Heart left ventricle (tissue), 16 donors: ENCODE data around the gene COQ6. TPM values are rescaled to one million over a fixed set of nuclear protein-coding genes. Genes with fewer than 3 reads are reported as not detected.
"Not testable (repeated sequence)": the region's sequence is repeated elsewhere in the genome, so short reads cannot be mapped to it uniquely, and the experiment has no call there.

ENCODE experiments used
- ATAC-seq, 4 donors: fragments of 200-7000 bp; cut with Tn5 transposase; one replicate each; pipeline ENCODE4 v1.9.1; 2020 to 2022; ENCODE audit warnings: moderate library complexity in 4 of 4, mild to moderate bottlenecking in 3 of 4, moderate number of reproducible peaks in 1 of 4
- DNase-seq, 5 donors: peaks; one replicate each; pipeline ENCODE4 v3.0.0-alpha.2; 2020
- H3K27ac ChIP-seq, 12 donors: fragments of 200-600 bp; sonication (generic) in 4 of 12; one replicate each; pipeline versions ENCODE4 v1.5.0 to v1.8.0; 2016 to 2022; ENCODE audit warnings: mild to moderate bottlenecking in 2 of 12
- H3K27me3 ChIP-seq, 9 donors: fragments of 200-600 bp; sonication (generic) in 2 of 9; one replicate each; pipeline versions ENCODE4 v1.5.1 to v1.8.0; 2016 to 2022; ENCODE audit warnings: mild to moderate bottlenecking in 3 of 9
- H3K36me3 ChIP-seq, 9 donors: fragments of 200-600 bp; sonication (generic) in 2 of 9; one replicate each; pipeline versions ENCODE4 v1.5.0 to v1.8.0; 2018 to 2022; ENCODE audit warnings: mild to moderate bottlenecking in 2 of 9
- H3K4me1 ChIP-seq, 12 donors: fragments of 200-600 bp; sonication (generic) in 4 of 12; one replicate each; pipeline versions ENCODE4 v1.5.0 to v1.8.0; 2016 to 2022; ENCODE audit warnings: mild to moderate bottlenecking in 3 of 12
- H3K4me3 ChIP-seq, 12 donors: fragments of 200-600 bp; sonication (generic) in 4 of 12; one replicate each; pipeline versions ENCODE4 v1.5.0 to v1.8.0; 2017 to 2022; ENCODE audit warnings: mild to moderate bottlenecking in 9 of 12, moderate library complexity in 4 of 12
- H3K9me3 ChIP-seq, 12 donors: fragments of 200-600 bp; sonication (generic) in 4 of 12; one replicate each; pipeline versions ENCODE4 v1.5.0 to v1.8.0; 2016 to 2022; ENCODE audit warnings: mild to moderate bottlenecking in 1 of 12
- CTCF ChIP-seq, 12 donors: fragments of 200-600 bp; sonication (generic) in 4 of 12; IDR thresholded peaks; one replicate each; pipeline versions ENCODE4 v1.5.0 to v1.8.0; 2018 to 2022; ENCODE audit warnings: antibody characterized with exemption in 12 of 12, mild to moderate bottlenecking in 5 of 12
- POLR2A ChIP-seq, 2 donors: fragments of 450-650 bp; IDR thresholded peaks; one replicate each; pipeline ENCODE4 v1.6.1; 2017; ENCODE audit warnings: antibody characterized with exemption in 2 of 2, mild to moderate bottlenecking in 2 of 2, moderate library complexity in 2 of 2
- WGBS, 4 donors: extraction: QIAGEN DNeasy Blood & Tissue Kit in 2 of 4; methylation state at CpG; one replicate each; pipeline versions ENCODE4 v1.1.5 to v1.1.7; 2013 to 2018; 5-methylcytosine and 5-hydroxymethylcytosine counted together
- intact Hi-C, 10 donors: fragments of 100-400 bp; cut with DNase I; formaldehyde crosslinking; loops; one replicate each; pipeline versions ENCODE4 v1.11.1 to v1.14.2; 2022
- polyA plus RNA-seq, 2 donors: library from polyadenylated mRNA; stranded (reverse); fragments of 200-250 nt; gene quantifications; one replicate each; pipeline ENCODE4 v1.2.3, GENCODE V29; 2013
- total RNA-seq, 9 donors: library from RNA; depleted of rRNA in 2 of 9; stranded (reverse); fragments of >200 nt in 2 of 9; fragmentation: NEBNext Ultra II Directional in 3 of 9; extraction: Animal tissue kit (Norgen Biotek cat#: 25700) in 3 of 9; gene quantifications; one replicate each; pipeline versions ENCODE4 v1.1.0 to v1.2.4, GENCODE V29; 2016 to 2023
- donor health status: ischemic (EF 13 %, LVEDD 7.1; RV severe dilation, severe dysfunction).
- donor health status: healthy with polysubstance abuse.
- donor health status: DM: no; HTN: yes; CAD: no.
- donor health status: DM: no; HTN: no; CAD: no.
- donor health status: ischemic (EF 25% LVEDD 6.9; RV normal size, moderate dysfunction).
- donor health status: ischemic (EF 25% LVEDD 5.7; RV mildly dilated, moderate dysfunction).
- donor health status: healthy.
- donor health status: DM: yes; HTN: yes; CAD: no.
- donor health status: ischemic (EF 35%, LVEDD 5.7; RV mildly dilated, moderate dysfunction).
- donor health status: nonischemic (EF 11% LVEDD 7.7; RV severe dilation, severe dysfunction).
- donor health status: DM: yes; HTN: yes; CAD: no.
- donor health status: PGD.
- donor health status: ischemic (EF 29% LVEDD 5.4; RV normal size, mild dysfunction).
- donor health status: nonischemic (EF 23%, LVEDD 6.1; RV moderate dilation, normal function).

COQ6 gene
- total and polyA plus RNA-seq, 11 donors: 30.4 to 115 (median 41.1) TPM

DNA sequence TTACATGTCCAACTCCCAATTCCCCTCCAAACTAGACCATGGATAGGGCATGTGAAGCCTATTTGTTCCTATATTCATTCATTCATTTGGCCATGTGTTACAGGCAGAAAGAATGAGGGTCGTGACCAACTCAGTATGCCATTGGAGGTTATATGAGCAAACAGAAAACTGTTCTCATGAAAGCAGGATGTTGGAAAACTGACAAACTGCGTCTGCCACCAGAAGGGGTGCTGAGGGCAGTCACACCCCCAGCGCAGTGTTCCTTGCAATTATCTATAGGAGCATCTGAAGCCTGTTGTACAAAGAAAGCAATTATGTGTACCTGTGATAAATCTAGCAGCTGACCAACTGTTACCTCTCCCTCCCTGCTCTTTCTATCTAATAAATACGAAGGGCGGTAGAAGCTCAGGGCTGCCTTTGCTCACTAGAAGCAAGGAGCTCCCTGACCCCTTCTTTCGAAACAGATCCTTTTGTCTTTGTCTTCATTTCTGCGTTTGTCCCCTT lies 47.9 kb downstream of the COQ6 start:
- no peak for ATAC-seq
- no peaks in the 10 kb centered on the region for H3K27me3 ChIP-seq
- no peak for TF ChIP-seq CTCF (IDR thresholded peaks at IDR 0.05)
- no peak for TF ChIP-seq POLR2A (IDR thresholded peaks at IDR 0.05)

GRCh38 chr14:73998726-73999125 lies 48.6 kb downstream of the COQ6 start:
- H3K27ac ChIP-seq: no peak overlapping the region
- no peaks in the 10 kb centered on the region for H3K27me3 ChIP-seq
- intact Hi-C loops: no loop called here
- no peak for ATAC-seq
- no peaks in the 10 kb centered on the region for H3K4me1 ChIP-seq
- peaks cover 0 to 56% (median 8%) of the 10 kb centered on the region in 9 donors for H3K36me3 ChIP-seq
- H3K9me3 ChIP-seq: no peaks in the 10 kb centered on the region
- no peak for DNase-seq
- TF ChIP-seq POLR2A (IDR thresholded peaks at IDR 0.05) (no peak), CTCF (IDR thresholded peaks at IDR 0.05) (no peak)
- WGBS, 4 donors: 93 to 97% (median 95%) methylated on average over 2 of the region's 2 CpGs
- H3K4me3 ChIP-seq: no peak overlapping the region

More for the DNA sequence above, 47.9 kb downstream of the COQ6 start:
- intact Hi-C loops: no loop called here
- peaks cover 0 to 49% (median 5%) of the 10 kb centered on the region in 9 donors for H3K36me3 ChIP-seq
- no peak overlapping the region for H3K4me3 ChIP-seq
- DNase-seq: no peak
- no peaks in the 10 kb centered on the region for H3K9me3 ChIP-seq
- H3K4me1 ChIP-seq: no peaks in the 10 kb centered on the region
- H3K27ac ChIP-seq: no peak overlapping the region
- WGBS, 4 donors: 84 to 93% (median 92%) methylated on average over 7 of the region's 7 CpGs

- not testable (repeated sequence) for ATAC-seq, H3K27me3 ChIP-seq, H3K27ac ChIP-seq, H3K4me1 ChIP-seq, H3K4me3 ChIP-seq, DNase-seq, H3K9me3 ChIP-seq
- 95 to 99% (median 98%) methylated on average over 3 of the region's 3 CpGs for WGBS, 4 donors
- H3K36me3 ChIP-seq: peaks cover 0 to 78% (median 44%) of the 10 kb centered on the region in 9 donors
- intact Hi-C loops: loop anchor here in 1 of 10 donors (2.0 kb wide), 1 partner anchor 37 kb away; no protein-coding TSS in a partner anchor
Measured at GRCh38 chr14:74005664-74006063, 55.6 kb downstream of the COQ6 start.

- DNase-seq (no peak), ATAC-seq (no peak)
- intact Hi-C loops: no loop called here
- H3K4me3 ChIP-seq: no peak overlapping the region
- no peak for TF ChIP-seq POLR2A (IDR thresholded peaks at IDR 0.05)
- no peak for TF ChIP-seq CTCF (IDR thresholded peaks at IDR 0.05)
- no peak overlapping the region for H3K27ac ChIP-seq
- H3K36me3 ChIP-seq: peaks cover 0 to 83% (median 66%) of the 10 kb centered on the region in 9 donors
- no peaks in the 10 kb centered on the region for H3K4me1 ChIP-seq
- WGBS, 4 donors: 80 to 89% (median 87%) methylated on average over 2 of the region's 2 CpGs
- no peaks in the 10 kb centered on the region for H3K9me3 ChIP-seq
- H3K27me3 ChIP-seq: no peaks in the 10 kb centered on the region
Measured at GRCh38 chr14:74008843-74009499, 58.9 kb downstream of the COQ6 start.

Other genes with a start within 250 kb of the COQ6 start
- 10 to 100 TPM; 14.5 to 32.3 (median 25.9) TPM for gene PNMA1, start 235.9 kb upstream of the COQ6 start, total RNA-seq
- 10 to 100 TPM in 1 of 2 donors, 1 to 10 TPM in 1; 7.4 to 27.3 TPM for gene PNMA1, start 235.9 kb upstream of the COQ6 start, polyA plus RNA-seq
- gene PTGR2, start 98.5 kb upstream of the COQ6 start, total RNA-seq: 10 to 100 TPM; 20.1 to 55.8 (median 26.3) TPM
- 10 to 100 TPM; 10.1 to 30.9 TPM for gene PTGR2, start 98.5 kb upstream of the COQ6 start, polyA plus RNA-seq
- 10 to 100 TPM; 14.7 to 29.0 (median 20.1) TPM for gene ZNF410, start 63.4 kb upstream of the COQ6 start, total RNA-seq
- gene ZNF410, start 63.4 kb upstream of the COQ6 start, polyA plus RNA-seq: 10 to 100 TPM; 11.9 to 27.7 TPM
- gene FAM161B, start 208 bp upstream of the COQ6 start, total RNA-seq: 1 to 10 TPM; 2.8 to 6.5 (median 3.6) TPM
- gene FAM161B, start 208 bp upstream of the COQ6 start, polyA plus RNA-seq: 1 to 10 TPM; 1.9 to 4.7 TPM
- 10 to 100 TPM in 1 of 9 donors, 1 to 10 TPM in 8; 5.5 to 12.3 (median 6.8) TPM for gene ENTPD5, start 69.0 kb downstream of the COQ6 start, total RNA-seq
- 1 to 10 TPM; 4.7 to 5.8 TPM for gene ENTPD5, start 69.0 kb downstream of the COQ6 start, polyA plus RNA-seq
- gene BBOF1, start 69.0 kb downstream of the COQ6 start, total RNA-seq: 1 to 10 TPM; 2.1 to 8.9 (median 4.0) TPM
- 1 to 10 TPM; 3.5 to 5.1 TPM for gene BBOF1, start 69.0 kb downstream of the COQ6 start, polyA plus RNA-seq
- gene ALDH6A1, start 134.2 kb downstream of the COQ6 start, total RNA-seq: 100 to 1,000 TPM in 1 of 9 donors, 10 to 100 TPM in 8; 39.0 to 103 (median 71.3) TPM
- 10 to 100 TPM; 16.5 to 30.8 TPM for gene ALDH6A1, start 134.2 kb downstream of the COQ6 start, polyA plus RNA-seq
- 10 to 100 TPM in 3 of 9 donors, 1 to 10 TPM in 6; 4.2 to 14.5 (median 8.9) TPM for gene LIN52, start 134.7 kb downstream of the COQ6 start, total RNA-seq
- 10 to 100 TPM in 1 of 2 donors, 1 to 10 TPM in 1; 5.4 to 11.8 TPM for gene LIN52, start 134.7 kb downstream of the COQ6 start, polyA plus RNA-seq